Measurements from ENCODE around the gene PLTP. TPM values are rescaled to one million over a fixed set of nuclear protein-coding genes. Genes with fewer than 3 reads are reported as not detected.

The PLTP gene
- total and polyA plus RNA-seq, 2 of the 13 experiments (the other 11 are each of a cell fraction or from before 2014, with no cell fraction given) = 16.9 to 28.6 TPM

- TF ChIP-seq ZNF747 (CRISPR knock-in tag; IDR thresholded peaks at IDR 0.05; ENCODE audit: borderline replicate concordance) = 0 out of 2 replicates have a peak, but pooled peaks have one; percentile 50
- peak; percentile 41; the same call in 1 of the 2 replicates for TF ChIP-seq UBTF (CRISPR knock-in tag; IDR thresholded peaks at IDR 0.05)
- peak; percentile 44; the same call in 1 of the 2 replicates for TF ChIP-seq ZBTB38 (CRISPR knock-in tag; IDR thresholded peaks at IDR 0.05)
- peak; percentile 45 for TF ChIP-seq FOXA3 (CRISPR knock-in tag; IDR thresholded peaks at IDR 0.05)
- peak; percentile 57; the same call in 1 of the 2 replicates for TF ChIP-seq ZMAT3 (CRISPR knock-in tag; conservative IDR thresholded peaks at IDR 0.05)
- no peak for TF ChIP-seq E2F5 (CRISPR knock-in tag; conservative IDR thresholded peaks at IDR 0.05)
- TF ChIP-seq PITX1 (CRISPR knock-in tag; IDR thresholded peaks at IDR 0.05) = peak; percentile 78; the same call in 1 of the 2 replicates
Observed at GRCh38 chr20:45925821-45926506, 14.0 kb upstream of the PLTP start (continued).

All from HepG2 (cell line).